ENCODE measurements around the gene ADGRB3. TPM values are rescaled to one million over a fixed set of nuclear protein-coding genes. Genes with fewer than 3 reads are reported as not detected.

ADGRB3 gene
- total and polyA plus RNA-seq, 7 donors, result 0.10 to 0.39 (median 0.21) TPM; not detected in 1

- TF ChIP-seq CTCF (IDR thresholded peaks at IDR 0.05), result no peak
- Histone ChIP-seq H3K36me3 (ENCODE audit: insufficient read depth in 1 of 2, low read depth in 1 of 2) (no peaks in the 10 kb centered on the region), H3K27ac (no peak overlapping the region), H3K9me3 (no peaks in the 10 kb centered on the region), H3K27me3 (ENCODE audit: insufficient read depth in 3 of 3, low read length in 2 of 3) (no peaks in the 10 kb centered on the region), H3K4me3 (no peak overlapping the region), H3K4me1 (no peaks in the 10 kb centered on the region)
- ATAC-seq (no peak), DNase-seq (no peak)
- 93 to 97% (median 94%) methylated on average over 6 of the region's 6 CpGs for WGBS, 3 donors
- intact Hi-C loops (cut with DNase I), result no loop called here
Observed at GRCh38 chr6:68625998-68626397, 9.1 kb upstream of the ADGRB3 start.

- no peak for TF ChIP-seq CTCF (IDR thresholded peaks at IDR 0.05)
- peaks cover 0 to 5% (median 0%) of the 10 kb centered on the region in 3 donors for H3K27me3 ChIP-seq (ENCODE audit: insufficient read depth in 3 of 3, low read length in 2 of 3)
- intact Hi-C loops (cut with DNase I), result no loop called here
- H3K27ac ChIP-seq, result no peak overlapping the region
- no peaks in the 10 kb centered on the region for H3K9me3 ChIP-seq
- H3K4me3 ChIP-seq, result no peak overlapping the region
- 49 to 71% (median 60%) methylated on average over 2 of the region's 2 CpGs for WGBS, 3 donors
- ATAC-seq, result no peak
- no peaks in the 10 kb centered on the region for H3K36me3 ChIP-seq (ENCODE audit: insufficient read depth in 1 of 2, low read depth in 1 of 2)
- no peaks in the 10 kb centered on the region for H3K4me1 ChIP-seq
- no peak for DNase-seq
Observed at GRCh38 chr6:68628161-68628560, 6.9 kb upstream of the ADGRB3 start.

- H3K36me3 ChIP-seq (ENCODE audit: insufficient read depth in 1 of 2, low read depth in 1 of 2), result no peaks in the 10 kb centered on the region
- no peak for DNase-seq
- H3K4me1 ChIP-seq, result no peaks in the 10 kb centered on the region
- H3K27ac ChIP-seq, result no peak overlapping the region
- peak overlapping the region; percentile 72 for H3K4me3 ChIP-seq
- peaks cover 0 to 36% (median 0%) of the 10 kb centered on the region in 3 donors for H3K27me3 ChIP-seq (ENCODE audit: insufficient read depth in 3 of 3, low read length in 2 of 3)
- WGBS, 3 donors, result 29 to 44% (median 38%) methylated on average over 3 of the region's 3 CpGs
- TF ChIP-seq CTCF (IDR thresholded peaks at IDR 0.05), result no peak
- intact Hi-C loops (cut with DNase I), result no loop called here
- peak; percentile 51 to 66 (median 57) for ATAC-seq
- no peaks in the 10 kb centered on the region for H3K9me3 ChIP-seq
Observed at GRCh38 chr6:68632734-68633133, 2.3 kb upstream of the ADGRB3 start.

- no peak for TF ChIP-seq CTCF (IDR thresholded peaks at IDR 0.05)
- no peak for ATAC-seq
- peak overlapping the region; percentile 30 for H3K27ac ChIP-seq
- H3K4me1 ChIP-seq, result no peaks in the 10 kb centered on the region
- intact Hi-C loops (cut with DNase I), result no loop called here
- 29 to 40% (median 33%) methylated on average over 9 of the region's 9 CpGs for WGBS, 3 donors
- H3K9me3 ChIP-seq, result no peaks in the 10 kb centered on the region
- peaks cover 0 to 36% (median 0%) of the 10 kb centered on the region in 3 donors for H3K27me3 ChIP-seq (ENCODE audit: insufficient read depth in 3 of 3, low read length in 2 of 3)
- H3K4me3 ChIP-seq, result peak overlapping the region; percentile 72
- DNase-seq, result no peak
- H3K36me3 ChIP-seq (ENCODE audit: insufficient read depth in 1 of 2, low read depth in 1 of 2), result no peaks in the 10 kb centered on the region
Observed at GRCh38 chr6:68633281-68633971, 1.7 kb upstream of the ADGRB3 start.

Measured in psoas muscle (tissue), 8 donors.